ENCODE data around the gene ATAD3B. TPM values are rescaled to one million over a fixed set of nuclear protein-coding genes. Genes with fewer than 3 reads are reported as not detected.
A peak's percentile ranks its signal among the peaks of the same experiment; 100 is the strongest.

Gene ATAD3B
- total RNA-seq, 4 donors from 2014 or later, result 3.5 to 7.1 (median 5.9) TPM

GRCh38 chr1:1538989-1539309, 67.4 kb downstream of the ATAD3B start:
- ATAC-seq (no peak), DNase-seq (no peak)
- peaks cover 0 to 18% of the 10 kb centered on the region in 2 donors for H3K36me3 ChIP-seq
- peak overlapping the region; percentile 48 to 80 (median 60) for H3K27ac ChIP-seq
- peaks cover 15 to 38% of the 10 kb centered on the region in 2 donors for H3K4me1 ChIP-seq
- H3K4me3 ChIP-seq, result peak overlapping the region in 1 of 4 donors; percentile 57
- no peaks in the 10 kb centered on the region for H3K27me3 ChIP-seq
- in situ Hi-C loops (cut with MboI; ENCODE audit: low sequenced_read_pairs in 4 of 4) (no loop called here), intact Hi-C loops (cut with DNase I; ENCODE audit: low total_unique reads) (no loop called here)
- H3K9me3 ChIP-seq, result no peaks in the 10 kb centered on the region
- TF ChIP-seq, protein P1, sequence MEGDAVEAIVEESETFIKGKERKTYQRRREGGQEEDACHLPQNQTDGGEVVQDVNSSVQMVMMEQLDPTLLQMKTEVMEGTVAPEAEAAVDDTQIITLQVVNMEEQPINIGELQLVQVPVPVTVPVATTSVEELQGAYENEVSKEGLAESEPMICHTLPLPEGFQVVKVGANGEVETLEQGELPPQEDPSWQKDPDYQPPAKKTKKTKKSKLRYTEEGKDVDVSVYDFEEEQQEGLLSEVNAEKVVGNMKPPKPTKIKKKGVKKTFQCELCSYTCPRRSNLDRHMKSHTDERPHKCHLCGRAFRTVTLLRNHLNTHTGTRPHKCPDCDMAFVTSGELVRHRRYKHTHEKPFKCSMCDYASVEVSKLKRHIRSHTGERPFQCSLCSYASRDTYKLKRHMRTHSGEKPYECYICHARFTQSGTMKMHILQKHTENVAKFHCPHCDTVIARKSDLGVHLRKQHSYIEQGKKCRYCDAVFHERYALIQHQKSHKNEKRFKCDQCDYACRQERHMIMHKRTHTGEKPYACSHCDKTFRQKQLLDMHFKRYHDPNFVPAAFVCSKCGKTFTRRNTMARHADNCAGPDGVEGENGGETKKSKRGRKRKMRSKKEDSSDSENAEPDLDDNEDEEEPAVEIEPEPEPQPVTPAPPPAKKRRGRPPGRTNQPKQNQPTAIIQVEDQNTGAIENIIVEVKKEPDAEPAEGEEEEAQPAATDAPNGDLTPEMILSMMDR (IDR thresholded peaks at IDR 0.05 in 4 of 5, conservative IDR thresholded peaks at IDR 0.05 in 1 of 5), result no peak
- no peak for TF ChIP-seq POLR2A (IDR thresholded peaks at IDR 0.05)

- Histone ChIP-seq H3K36me3 (peaks cover 0 to 18% of the 10 kb centered on the region in 2 donors), H3K9me3 (no peaks in the 10 kb centered on the region), H3K4me3 (peak overlapping the region; percentile 57 to 64 (median 58)), H3K27me3 (no peaks in the 10 kb centered on the region), H3K4me1 (peaks cover 9 to 44% of the 10 kb centered on the region in 2 donors), H3K27ac (peak overlapping the region; percentile 48 to 80 (median 60))
- in situ Hi-C loops (cut with MboI; ENCODE audit: low sequenced_read_pairs in 4 of 4), result no loop called here
- DNase-seq, result no peak
- ATAC-seq, result peak in 1 of 2 donors; percentile 14
- TF ChIP-seq, protein P1 (IDR thresholded peaks at IDR 0.05 in 4 of 5, conservative IDR thresholded peaks at IDR 0.05 in 1 of 5), result no peak
- TF ChIP-seq POLR2A (IDR thresholded peaks at IDR 0.05), result no peak
- intact Hi-C loops (cut with DNase I; ENCODE audit: low total_unique reads), result no loop called here
These were observed 67.9 kb downstream of the ATAD3B start for GRCh38 chr1:1539310-1540089.

DNA sequence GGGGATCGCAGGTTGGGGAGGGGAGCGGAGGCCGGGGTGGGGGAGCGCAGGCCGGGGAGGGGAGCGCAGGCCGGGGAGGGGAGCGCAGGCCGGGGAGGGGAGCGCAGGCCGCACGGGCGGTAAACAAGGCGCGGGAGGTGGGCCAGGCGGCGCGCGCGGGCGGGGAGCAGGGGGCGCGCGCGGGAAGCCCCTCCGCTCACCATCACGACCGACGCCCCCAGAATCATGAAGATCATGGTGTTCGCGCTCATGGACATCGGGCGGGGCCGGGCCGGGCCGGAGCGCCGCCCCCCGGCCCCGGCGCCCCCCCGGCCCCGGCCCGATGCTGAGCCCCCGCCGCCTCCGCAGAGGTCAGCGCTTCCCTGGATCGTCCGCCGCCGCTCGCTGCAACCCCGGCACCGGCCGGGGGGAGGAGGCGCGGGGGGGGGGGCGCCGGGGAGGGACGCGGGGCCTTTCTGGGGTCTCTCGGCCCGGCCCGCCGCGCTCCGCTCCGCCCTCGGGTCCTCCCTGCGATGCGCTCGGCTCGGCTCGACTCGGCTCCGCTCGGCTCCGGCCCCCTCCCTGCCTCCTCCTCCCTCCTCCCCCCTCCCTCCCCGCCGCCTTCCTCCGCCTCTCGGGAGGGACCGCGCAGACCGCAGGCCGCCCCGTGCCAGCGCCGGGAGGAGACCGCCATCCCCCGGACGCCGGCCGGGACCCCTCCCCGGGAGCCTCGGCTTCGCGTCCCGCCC, 68.7 kb downstream of the ATAD3B start, which contains the start of gene TMEM240:
Gene TMEM240, minus strand, starts transcription at position 535 of the 728 bp plus-strand sequence. Its CDS starts 278 bp downstream, at position 257.
- Histone ChIP-seq H3K9me3 (no peaks in the 10 kb centered on the region), H3K4me1 (peaks cover 8 to 46% of the 10 kb centered on the region in 2 donors), H3K27ac (peak within 1 kb of the TSS; percentile 66 to 80 (median 75)), H3K4me3 (peak within 1 kb of the TSS; percentile 57 to 64 (median 58)), H3K27me3 (no peaks in the 10 kb centered on the region), H3K36me3 (peaks cover 0 to 18% of the 10 kb centered on the region in 2 donors)
- in situ Hi-C loops (cut with MboI; ENCODE audit: low sequenced_read_pairs in 4 of 4), result no loop called here
- intact Hi-C loops (cut with DNase I; ENCODE audit: low total_unique reads), result no loop called here
- DNase-seq (peak; percentile 41 to 48), ATAC-seq (peak; percentile 27 to 53)
- peak in 1 of 2 donors; percentile 20 for TF ChIP-seq POLR2A (IDR thresholded peaks at IDR 0.05)
- TF ChIP-seq, protein P1 (IDR thresholded peaks at IDR 0.05 in 4 of 5, conservative IDR thresholded peaks at IDR 0.05 in 1 of 5), result no peak

- ATAC-seq (peak in 1 of 2 donors; percentile 6), DNase-seq (no peak)
- Histone ChIP-seq H3K27me3 (no peaks in the 10 kb centered on the region), H3K9me3 (no peaks in the 10 kb centered on the region), H3K4me3 (peak overlapping the region; percentile 57 to 64 (median 58)), H3K4me1 (peaks cover 8 to 46% of the 10 kb centered on the region in 2 donors), H3K27ac (peak overlapping the region; percentile 66 to 80 (median 75)), H3K36me3 (peaks cover 0 to 18% of the 10 kb centered on the region in 2 donors)
- in situ Hi-C loops (cut with MboI; ENCODE audit: low sequenced_read_pairs in 4 of 4), result no loop called here
- intact Hi-C loops (cut with DNase I; ENCODE audit: low total_unique reads), result no loop called here
- TF ChIP-seq, protein P1 (IDR thresholded peaks at IDR 0.05 in 4 of 5, conservative IDR thresholded peaks at IDR 0.05 in 1 of 5), result no peak
- no peak for TF ChIP-seq POLR2A (IDR thresholded peaks at IDR 0.05)
These were observed 69.5 kb downstream of the ATAD3B start for GRCh38 chr1:1540818-1541628.
